ENCODE results near the gene SUOX. TPM values are rescaled to one million over a fixed set of nuclear protein-coding genes. Genes with fewer than 3 reads are reported as not detected.
"Not testable (repeated sequence)": the region's sequence is repeated elsewhere in the genome, so short reads cannot be mapped to it uniquely, and the experiment has no call there.

Gene SUOX
- total RNA-seq, 1 experiment from 2014 or later = 16.1 TPM

GRCh38 chr12:55983232-55983842 is 13.7 kb upstream of the SUOX start:
- no peak for DNase-seq (ENCODE audit: low read depth)

- no peak for DNase-seq (ENCODE audit: low read depth)
Observed at GRCh38 chr12:55984861-55985260, 12.2 kb upstream of the SUOX start.

- no peak for DNase-seq (ENCODE audit: low read depth)
Observed at GRCh38 chr12:55985341-55985740, 11.7 kb upstream of the SUOX start.

- not testable (repeated sequence) for DNase-seq (ENCODE audit: low read depth)
Observed at GRCh38 chr12:55985976-55986375, 11.1 kb upstream of the SUOX start.

- DNase-seq (ENCODE audit: low read depth) = no peak
Observed at GRCh38 chr12:55991110-55991509, 6.0 kb upstream of the SUOX start.

GRCh38 chr12:55993230-55993853 is 3.7 kb upstream of the SUOX start:
- DNase-seq (ENCODE audit: low read depth) = no peak

GRCh38 chr12:55995366-55995765 is 1.7 kb upstream of the SUOX start:
- no peak for DNase-seq (ENCODE audit: low read depth)

DNA sequence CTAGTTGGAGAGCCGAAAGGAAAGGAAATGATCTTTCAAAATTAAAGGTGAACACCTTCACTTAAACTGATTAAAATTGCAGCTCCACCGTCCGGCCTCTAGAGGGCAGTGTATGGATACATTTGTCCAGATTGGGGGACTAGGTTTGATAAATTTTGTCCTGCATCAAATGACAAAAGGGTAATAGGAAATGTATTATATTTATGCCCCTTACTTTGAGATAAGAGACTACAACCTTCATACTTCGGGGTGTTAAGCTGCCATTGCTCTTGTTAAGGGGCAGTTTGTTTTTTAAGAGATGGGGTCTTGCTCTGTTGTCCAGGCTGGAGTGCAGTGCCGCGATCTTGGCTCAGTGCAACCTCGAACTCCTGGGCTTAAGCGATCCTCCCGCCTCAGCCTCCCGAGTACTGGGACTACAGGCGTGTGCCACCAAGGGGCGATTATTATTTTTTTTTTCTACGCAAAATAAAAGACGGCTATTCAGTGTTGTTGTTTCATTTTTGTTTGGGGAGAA is 818 bp upstream of the SUOX start:
- peak; percentile 65 for DNase-seq (ENCODE audit: low read depth)

GRCh38 chr12:55997535-55997859 is 421 bp downstream of the SUOX start:
- DNase-seq (ENCODE audit: low read depth) = no peak

- not testable (repeated sequence) for DNase-seq (ENCODE audit: low read depth)
Observed at GRCh38 chr12:55999522-55999921, 2.4 kb downstream of the SUOX start.

GRCh38 chr12:55999999-56000540 is 3.0 kb downstream of the SUOX start:
- not testable (repeated sequence) for DNase-seq (ENCODE audit: low read depth)

- no peak for DNase-seq (ENCODE audit: low read depth)
Observed at GRCh38 chr12:56001487-56002100, 4.5 kb downstream of the SUOX start.

DNA sequence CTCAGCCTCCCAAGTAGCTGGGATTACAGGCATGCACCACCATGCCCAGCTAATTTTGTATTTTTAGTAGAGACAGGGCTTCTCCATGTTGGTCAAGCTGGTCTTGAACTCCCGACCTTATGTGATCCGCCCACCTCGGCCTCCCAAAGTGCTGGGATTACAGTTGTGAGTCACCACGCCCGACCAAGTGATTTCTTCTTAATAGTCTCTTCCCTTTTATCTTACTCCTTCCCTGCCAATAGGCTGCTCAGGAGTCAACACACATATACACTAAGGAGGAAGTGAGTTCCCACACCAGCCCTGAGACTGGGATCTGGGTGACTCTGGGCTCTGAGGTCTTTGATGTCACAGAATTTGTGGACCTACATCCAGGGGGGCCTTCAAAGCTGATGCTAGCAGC is 6.3 kb downstream of the SUOX start:
- not testable (repeated sequence) for DNase-seq (ENCODE audit: low read depth)

DNA sequence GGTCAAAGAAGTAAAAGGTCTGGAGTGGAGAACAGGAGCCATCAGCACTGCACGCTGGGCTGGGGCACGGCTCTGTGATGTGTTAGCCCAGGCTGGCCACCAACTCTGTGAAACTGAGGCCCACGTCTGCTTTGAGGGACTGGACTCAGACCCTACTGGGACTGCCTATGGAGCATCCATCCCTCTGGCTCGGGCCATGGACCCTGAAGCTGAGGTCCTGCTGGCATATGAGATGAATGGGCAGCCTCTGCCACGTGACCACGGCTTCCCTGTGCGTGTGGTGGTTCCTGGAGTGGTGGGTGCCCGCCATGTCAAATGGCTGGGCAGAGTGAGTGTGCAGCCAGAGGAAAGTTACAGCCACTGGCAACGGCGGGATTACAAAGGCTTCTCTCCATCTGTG is 7.1 kb downstream of the SUOX start:
- DNase-seq (ENCODE audit: low read depth) = no peak

GRCh38 chr12:56007564-56008559 is 10.8 kb downstream of the SUOX start:
- peak; percentile 3 for DNase-seq (ENCODE audit: low read depth)

DNA sequence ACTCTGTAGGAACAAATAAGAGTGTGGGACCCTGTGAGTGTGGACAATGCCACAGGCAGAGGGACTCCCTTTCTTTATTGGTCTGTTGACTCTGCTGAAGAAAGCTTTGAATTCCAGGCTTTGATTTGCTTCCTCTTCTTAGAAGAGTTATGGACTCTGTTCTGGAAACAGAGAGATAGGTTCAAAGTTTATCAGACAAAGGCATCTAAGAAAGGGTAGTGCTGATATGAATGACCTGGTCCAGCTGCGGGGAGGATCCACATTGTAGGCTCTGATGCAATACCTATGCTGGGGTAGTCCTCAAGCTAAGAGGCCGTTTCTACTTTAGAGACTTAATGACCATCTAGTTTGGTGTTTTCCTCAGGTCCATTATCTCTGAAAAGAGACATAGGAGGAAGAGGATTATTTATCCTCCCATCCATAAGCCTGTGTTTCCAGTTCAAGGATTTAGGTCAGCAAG is 13.1 kb downstream of the SUOX start:
- no peak for DNase-seq (ENCODE audit: low read depth)

DNA sequence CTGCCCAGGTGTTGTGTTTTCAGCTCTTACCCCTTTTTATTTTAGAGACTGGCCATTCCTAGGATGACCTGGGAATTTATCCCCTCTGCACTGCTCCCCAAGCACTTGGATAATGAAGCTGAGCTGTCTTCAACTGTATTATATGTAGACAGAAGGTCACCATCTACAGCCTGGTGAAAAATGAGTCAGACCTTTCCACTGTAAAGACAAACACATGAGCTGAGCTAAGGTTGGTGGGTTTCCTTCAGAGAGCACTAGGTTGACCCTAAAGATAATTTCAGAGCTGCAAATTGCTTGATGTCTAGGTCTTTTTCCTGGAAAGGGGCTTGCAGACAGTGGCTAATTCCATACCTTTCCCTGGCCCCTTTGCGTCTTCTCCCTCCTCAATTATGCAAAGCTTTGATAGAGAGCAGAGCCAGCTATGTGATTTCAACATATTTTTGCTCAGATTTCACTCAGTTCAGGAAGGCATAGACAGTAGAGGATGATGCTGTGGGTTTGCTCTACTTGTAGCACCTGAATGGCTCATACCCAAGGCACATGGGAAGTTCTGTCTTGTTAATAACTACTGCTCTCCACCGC is 14.5 kb downstream of the SUOX start:
- no peak for DNase-seq (ENCODE audit: low read depth)

DNA sequence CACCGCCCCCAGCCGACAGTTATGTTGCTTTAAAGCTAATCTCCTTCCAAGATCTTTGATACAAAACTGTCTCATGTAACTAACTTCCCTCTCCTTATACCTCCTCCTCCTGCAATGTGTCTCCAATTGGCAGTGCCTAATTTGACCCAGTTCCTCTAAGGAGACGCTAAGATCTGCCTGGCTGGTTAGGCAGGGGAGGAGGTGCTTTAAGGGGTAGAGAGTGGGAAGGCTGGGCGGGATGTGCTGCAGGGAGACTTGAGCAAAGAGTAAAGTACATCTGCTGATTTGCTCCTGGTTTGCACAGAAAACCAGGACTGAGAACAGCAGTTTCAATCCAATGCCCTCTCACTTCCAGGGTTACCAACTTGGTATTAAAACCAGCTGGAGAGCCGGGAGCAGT is 16.4 kb downstream of the SUOX start:
- no peak for DNase-seq (ENCODE audit: low read depth)

DNA sequence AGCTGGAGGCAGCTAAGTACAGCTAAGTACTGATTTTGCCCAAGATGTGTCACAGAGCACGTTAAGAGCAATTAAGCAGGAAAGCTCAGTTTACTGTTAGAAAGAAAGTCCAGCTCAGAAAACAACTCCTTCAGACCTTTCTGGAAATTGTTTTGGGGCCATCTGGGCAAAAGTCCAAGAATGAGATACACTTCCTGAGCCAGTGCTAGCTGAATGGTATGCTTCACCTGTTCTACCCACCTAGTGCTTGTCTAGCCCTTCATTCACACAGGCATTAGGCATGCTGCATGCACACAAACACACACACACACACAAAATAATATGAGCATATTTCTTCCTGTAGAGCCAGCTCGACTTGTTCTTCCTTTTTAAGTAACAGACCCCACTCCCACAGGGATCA is 17.1 kb downstream of the SUOX start:
- DNase-seq (ENCODE audit: low read depth) = no peak

DNA sequence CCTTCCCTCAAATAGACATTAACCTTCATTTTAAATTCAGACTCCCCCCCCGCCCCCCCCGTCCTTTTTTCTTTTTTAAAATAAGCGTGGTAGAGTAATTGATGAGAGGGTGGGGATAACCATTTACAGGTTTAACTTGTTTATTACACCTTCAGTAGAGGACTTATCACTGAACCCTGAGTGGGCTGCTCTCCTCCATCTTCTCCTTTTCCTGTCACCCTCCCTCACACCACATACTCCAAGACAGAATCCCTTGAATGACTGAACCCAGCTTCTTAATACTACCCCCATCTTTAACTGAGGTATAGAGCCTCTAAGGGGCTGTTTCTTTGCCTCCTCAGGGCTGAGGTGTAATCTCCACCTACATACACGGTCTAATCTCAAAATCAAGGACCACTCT is 20.1 kb downstream of the SUOX start:
- DNase-seq (ENCODE audit: low read depth) = no peak

- DNase-seq (ENCODE audit: low read depth) = no peak
Observed at GRCh38 chr12:56018356-56018755, 21.3 kb downstream of the SUOX start.

All from LHCN-M2 (cell line).